ENCODE results near the gene RBM23. TPM values are rescaled to one million over a fixed set of nuclear protein-coding genes. Genes with fewer than 3 reads are reported as not detected.
"Not testable (repeated sequence)": the region's sequence is repeated elsewhere in the genome, so short reads cannot be mapped to it uniquely, and the experiment has no call there.

RBM23 gene
- polyA plus RNA-seq, 3 donors: 76.7 to 89.7 (median 85.7) TPM

DNA sequence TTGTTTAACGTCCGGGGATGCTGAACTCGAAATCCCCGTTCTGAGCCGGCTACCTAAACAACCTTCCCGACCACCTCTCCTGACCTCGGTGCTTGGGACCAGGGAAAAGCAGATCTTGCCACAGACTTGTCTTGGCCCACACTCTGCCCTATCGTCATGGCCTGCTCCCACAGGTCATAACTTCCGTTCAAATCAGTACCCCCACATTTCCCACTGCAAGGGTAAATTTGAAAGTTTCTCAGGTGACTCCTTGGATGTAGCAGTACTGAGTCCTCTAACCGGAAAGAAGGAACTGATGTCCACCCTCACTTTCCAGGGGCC is 612 bp upstream of the RBM23 start:
- Histone ChIP-seq H3K4me3 (replicated peaks in 1 of 3; ENCODE audit: low read depth in 2 of 3, low read length in 3 of 3) (peak overlapping the region; percentile 13 to 67 (median 36)), H3K36me3 (replicated peaks in 1 of 2; ENCODE audit: control insufficient read depth in 1 of 2, insufficient read depth in 2 of 2, low read length in 2 of 2) (peaks cover 33 to 42% of the 10 kb centered on the region in 2 donors), H4K20me1 (ENCODE audit: insufficient read depth, low read length) (no peaks in the 10 kb centered on the region), H3K9me3 (replicated peaks in 1 of 2; ENCODE audit: control insufficient read depth in 1 of 2, insufficient read depth in 1 of 2, low read length in 2 of 2) (no peaks in the 10 kb centered on the region), H3K9ac (ENCODE audit: insufficient read depth, low read length, poor library complexity, severe bottlenecking) (peak overlapping the region; percentile 41), H2AFZ (ENCODE audit: insufficient read depth, low read depth, low read length, poor library complexity, severe bottlenecking) (peak overlapping the region; percentile 67), H3K27ac (ENCODE audit: low read depth in 1 of 2, low read length in 2 of 2) (peak overlapping the region; percentile 87 to 99), H3K4me1 (ENCODE audit: control insufficient read depth in 1 of 2, insufficient read depth in 2 of 2, low read length in 2 of 2) (peaks cover 45 to 46% of the 10 kb centered on the region in 2 donors), H3K4me2 (replicated peaks; ENCODE audit: extremely low read depth, low read length, poor library complexity, severe bottlenecking) (peak overlapping the region; percentile 79), H3K79me2 (ENCODE audit: insufficient read depth, low read length) (peaks cover 37% of the 10 kb centered on the region), H3K27me3 (ENCODE audit: control insufficient read depth in 2 of 2, insufficient read depth in 2 of 2, low read length in 2 of 2) (no peaks in the 10 kb centered on the region)
- H3K36me3 Mint-ChIP-seq: peaks cover 42 to 47% of the 10 kb centered on the region in 2 donors
- peaks cover 45% of the 10 kb centered on the region for H3K4me1 Mint-ChIP-seq
- no peak for DNase-seq
- peaks cover 0 to 2% (median 0%) of the 10 kb centered on the region in 7 donors for H3K9me3 Mint-ChIP-seq
- TF ChIP-seq, protein P1, sequence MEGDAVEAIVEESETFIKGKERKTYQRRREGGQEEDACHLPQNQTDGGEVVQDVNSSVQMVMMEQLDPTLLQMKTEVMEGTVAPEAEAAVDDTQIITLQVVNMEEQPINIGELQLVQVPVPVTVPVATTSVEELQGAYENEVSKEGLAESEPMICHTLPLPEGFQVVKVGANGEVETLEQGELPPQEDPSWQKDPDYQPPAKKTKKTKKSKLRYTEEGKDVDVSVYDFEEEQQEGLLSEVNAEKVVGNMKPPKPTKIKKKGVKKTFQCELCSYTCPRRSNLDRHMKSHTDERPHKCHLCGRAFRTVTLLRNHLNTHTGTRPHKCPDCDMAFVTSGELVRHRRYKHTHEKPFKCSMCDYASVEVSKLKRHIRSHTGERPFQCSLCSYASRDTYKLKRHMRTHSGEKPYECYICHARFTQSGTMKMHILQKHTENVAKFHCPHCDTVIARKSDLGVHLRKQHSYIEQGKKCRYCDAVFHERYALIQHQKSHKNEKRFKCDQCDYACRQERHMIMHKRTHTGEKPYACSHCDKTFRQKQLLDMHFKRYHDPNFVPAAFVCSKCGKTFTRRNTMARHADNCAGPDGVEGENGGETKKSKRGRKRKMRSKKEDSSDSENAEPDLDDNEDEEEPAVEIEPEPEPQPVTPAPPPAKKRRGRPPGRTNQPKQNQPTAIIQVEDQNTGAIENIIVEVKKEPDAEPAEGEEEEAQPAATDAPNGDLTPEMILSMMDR (IDR thresholded peaks at IDR 0.05): no peak
- H3K27ac Mint-ChIP-seq: peak overlapping the region; percentile 98 to 100 (median 100)
- H3K4me3 Mint-ChIP-seq: peak overlapping the region; percentile 85 to 87
- intact Hi-C loops (cut with micrococcal nuclease): loop anchor here in 1 of 2 donors (1.0 to 5.0 kb wide), 2 partner anchors 10 to 47 kb away; partner anchors contain the start of genes LRP10 and PRMT5
- 4% methylated on average over 9 of the region's 10 CpGs for WGBS (ENCODE audit: insufficient coverage)
- peaks cover 0 to 3% (median 0%) of the 10 kb centered on the region in 3 donors for H3K27me3 Mint-ChIP-seq (ENCODE audit: low read depth in 3 of 3)

DNA sequence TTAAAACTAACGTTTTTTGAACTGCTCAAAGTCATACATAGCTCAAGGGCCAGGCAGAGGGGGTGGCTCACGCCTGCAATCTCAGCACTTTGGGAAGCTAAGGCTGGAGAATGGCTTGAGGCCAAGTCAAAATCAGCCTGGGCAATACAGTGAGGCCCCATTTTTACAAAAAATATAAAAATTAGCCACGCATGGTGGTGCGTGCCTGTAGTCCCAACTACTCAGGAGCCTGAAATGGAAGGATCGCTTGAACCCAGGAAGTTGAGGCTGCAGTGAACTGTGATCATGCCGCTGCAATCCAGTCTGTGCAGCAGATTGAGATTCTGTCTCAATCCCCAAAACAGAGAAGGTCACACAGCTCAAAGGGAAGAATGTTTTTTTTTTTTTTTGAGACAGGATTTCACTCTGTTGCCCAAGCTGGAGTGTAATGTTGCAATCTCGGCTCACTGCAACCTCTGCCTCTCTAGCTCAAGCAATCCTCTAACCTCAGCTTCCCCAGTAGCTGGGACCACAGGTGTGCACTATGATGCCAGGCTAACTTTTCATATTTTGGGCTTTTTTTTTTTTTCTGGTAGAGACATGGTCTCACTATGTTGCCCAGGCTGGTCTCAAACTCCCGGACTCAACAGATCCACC is 2.9 kb downstream of the RBM23 start:
- Histone ChIP-seq H3K79me2 (ENCODE audit: insufficient read depth, low read length) (peaks cover 72% of the 10 kb centered on the region), H3K9ac (ENCODE audit: insufficient read depth, low read length, poor library complexity, severe bottlenecking) (no peak overlapping the region), H3K27me3 (ENCODE audit: control insufficient read depth in 2 of 2, insufficient read depth in 2 of 2, low read length in 2 of 2) (no peaks in the 10 kb centered on the region), H3K4me3 (replicated peaks in 1 of 3; ENCODE audit: low read depth in 2 of 3, low read length in 3 of 3) (peak overlapping the region in 1 of 3 experiments; percentile 64), H3K4me1 (ENCODE audit: control insufficient read depth in 1 of 2, insufficient read depth in 2 of 2, low read length in 2 of 2) (peaks cover 51 to 57% of the 10 kb centered on the region in 2 donors), H3K27ac (ENCODE audit: low read depth in 1 of 2, low read length in 2 of 2) (peak overlapping the region; percentile 77 to 99), H3K36me3 (replicated peaks in 1 of 2; ENCODE audit: control insufficient read depth in 1 of 2, insufficient read depth in 2 of 2, low read length in 2 of 2) (peaks cover 15 to 24% of the 10 kb centered on the region in 2 donors), H3K9me3 (replicated peaks in 1 of 2; ENCODE audit: control insufficient read depth in 1 of 2, insufficient read depth in 1 of 2, low read length in 2 of 2) (no peaks in the 10 kb centered on the region), H2AFZ (ENCODE audit: insufficient read depth, low read depth, low read length, poor library complexity, severe bottlenecking) (no peak overlapping the region), H3K4me2 (replicated peaks; ENCODE audit: extremely low read depth, low read length, poor library complexity, severe bottlenecking) (peak overlapping the region; percentile 74), H4K20me1 (ENCODE audit: insufficient read depth, low read length) (no peaks in the 10 kb centered on the region)
- Mint-ChIP-seq H3K9me3 (peaks cover 0 to 2% (median 0%) of the 10 kb centered on the region in 7 donors), H3K27ac (peak overlapping the region; percentile 93 to 100 (median 100)), H3K4me3 (peak overlapping the region; percentile 39 to 45), H3K36me3 (peaks cover 28 to 44% of the 10 kb centered on the region in 2 donors), H3K4me1 (peaks cover 53% of the 10 kb centered on the region), H3K27me3 (ENCODE audit: low read depth in 3 of 3) (peaks cover 0 to 3% (median 0%) of the 10 kb centered on the region in 3 donors)
- TF ChIP-seq, protein P1 (IDR thresholded peaks at IDR 0.05): no peak
- peak; percentile 78 to 89 (median 84) for DNase-seq
- WGBS (ENCODE audit: insufficient coverage): 16% methylated on average over 4 of the region's 8 CpGs
- intact Hi-C loops (cut with micrococcal nuclease): loop anchor here in 1 of 2 donors (5.0 kb wide), 1 partner anchor 44 kb away; the partner anchor contains the start of gene LRP10

DNA sequence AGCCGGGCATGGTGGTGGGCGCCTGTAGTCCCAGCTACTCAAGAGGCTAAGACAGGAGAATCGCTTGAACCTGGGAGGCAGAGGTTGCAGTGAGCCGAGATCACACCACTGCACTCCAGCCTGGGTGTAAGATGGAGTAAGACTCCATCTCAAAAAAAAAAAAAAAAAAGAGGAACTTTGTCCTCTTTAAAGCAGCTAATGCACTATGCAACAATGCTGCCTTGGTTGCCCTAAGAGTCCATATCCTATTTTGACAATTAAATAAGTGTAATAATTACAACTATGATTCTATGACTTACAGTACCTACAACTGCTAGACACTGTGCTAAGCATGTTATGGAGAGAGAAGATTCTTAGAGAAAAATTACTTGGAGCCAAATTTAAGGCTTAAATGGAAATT is 4.1 kb downstream of the RBM23 start:
- Mint-ChIP-seq H3K36me3 (peaks cover 26 to 50% of the 10 kb centered on the region in 2 donors), H3K27ac (peak overlapping the region; percentile 90 to 100 (median 100)), H3K4me1 (peaks cover 48% of the 10 kb centered on the region)
- not testable (repeated sequence) for H3K27me3 Mint-ChIP-seq (ENCODE audit: low read depth in 3 of 3); H3K9ac ChIP-seq (ENCODE audit: insufficient read depth, low read length, poor library complexity, severe bottlenecking); H3K4me3 Mint-ChIP-seq; H4K20me1 ChIP-seq (ENCODE audit: insufficient read depth, low read length); H3K9me3 ChIP-seq (replicated peaks in 1 of 2; ENCODE audit: control insufficient read depth in 1 of 2, insufficient read depth in 1 of 2, low read length in 2 of 2); H3K27me3 ChIP-seq (ENCODE audit: control insufficient read depth in 2 of 2, insufficient read depth in 2 of 2, low read length in 2 of 2); H3K9me3 Mint-ChIP-seq; H2AFZ ChIP-seq (ENCODE audit: insufficient read depth, low read depth, low read length, poor library complexity, severe bottlenecking)
- H3K4me1 ChIP-seq (ENCODE audit: control insufficient read depth in 1 of 2, insufficient read depth in 2 of 2, low read length in 2 of 2): peaks cover 48 to 53% of the 10 kb centered on the region in 2 donors
- WGBS (ENCODE audit: insufficient coverage): no CpG with 5 or more reads among the region's 4 CpGs
- peaks cover 16 to 25% of the 10 kb centered on the region in 2 donors for H3K36me3 ChIP-seq (replicated peaks in 1 of 2; ENCODE audit: control insufficient read depth in 1 of 2, insufficient read depth in 2 of 2, low read length in 2 of 2)
- peak; percentile 21 to 71 (median 59) for DNase-seq
- H3K4me3 ChIP-seq (replicated peaks in 1 of 3; ENCODE audit: low read depth in 2 of 3, low read length in 3 of 3): peak overlapping the region in 1 of 3 experiments; percentile 36
- peak overlapping the region; percentile 34 for H3K4me2 ChIP-seq (replicated peaks; ENCODE audit: extremely low read depth, low read length, poor library complexity, severe bottlenecking)
- intact Hi-C loops (cut with micrococcal nuclease): loop anchor here in 1 of 2 donors (5.0 kb wide), 1 partner anchor 43 kb away; the partner anchor contains the start of gene LRP10
- peak overlapping the region; percentile 77 to 99 for H3K27ac ChIP-seq (ENCODE audit: low read depth in 1 of 2, low read length in 2 of 2)
- H3K79me2 ChIP-seq (ENCODE audit: insufficient read depth, low read length): peaks cover 84% of the 10 kb centered on the region

Data from CD14-positive monocyte (primary cell).